Measurements from ENCODE around the gene CYP26A1.

GRCh38 chr10:93096901-93097300 is 23.2 kb downstream of the CYP26A1 start:
- TF ChIP-seq RAD21 (IDR thresholded peaks at IDR 0.05; ENCODE audit: low read depth) (no peak), POLR2A (IDR thresholded peaks at IDR 0.05; ENCODE audit: borderline replicate concordance, extremely low read depth, insufficient read depth, insufficient read length) (no peak), CTCF (IDR thresholded peaks at IDR 0.05 in 2 of 3, conservative IDR thresholded peaks at IDR 0.05 in 1 of 3; ENCODE audit: borderline replicate concordance in 1 of 3, insufficient read depth in 1 of 3, low read depth in 2 of 3, low read length in 2 of 3) (no peak), EZH2 (IDR thresholded peaks at IDR 0.05) (no peak)
- TF ChIP-seq, protein P1, sequence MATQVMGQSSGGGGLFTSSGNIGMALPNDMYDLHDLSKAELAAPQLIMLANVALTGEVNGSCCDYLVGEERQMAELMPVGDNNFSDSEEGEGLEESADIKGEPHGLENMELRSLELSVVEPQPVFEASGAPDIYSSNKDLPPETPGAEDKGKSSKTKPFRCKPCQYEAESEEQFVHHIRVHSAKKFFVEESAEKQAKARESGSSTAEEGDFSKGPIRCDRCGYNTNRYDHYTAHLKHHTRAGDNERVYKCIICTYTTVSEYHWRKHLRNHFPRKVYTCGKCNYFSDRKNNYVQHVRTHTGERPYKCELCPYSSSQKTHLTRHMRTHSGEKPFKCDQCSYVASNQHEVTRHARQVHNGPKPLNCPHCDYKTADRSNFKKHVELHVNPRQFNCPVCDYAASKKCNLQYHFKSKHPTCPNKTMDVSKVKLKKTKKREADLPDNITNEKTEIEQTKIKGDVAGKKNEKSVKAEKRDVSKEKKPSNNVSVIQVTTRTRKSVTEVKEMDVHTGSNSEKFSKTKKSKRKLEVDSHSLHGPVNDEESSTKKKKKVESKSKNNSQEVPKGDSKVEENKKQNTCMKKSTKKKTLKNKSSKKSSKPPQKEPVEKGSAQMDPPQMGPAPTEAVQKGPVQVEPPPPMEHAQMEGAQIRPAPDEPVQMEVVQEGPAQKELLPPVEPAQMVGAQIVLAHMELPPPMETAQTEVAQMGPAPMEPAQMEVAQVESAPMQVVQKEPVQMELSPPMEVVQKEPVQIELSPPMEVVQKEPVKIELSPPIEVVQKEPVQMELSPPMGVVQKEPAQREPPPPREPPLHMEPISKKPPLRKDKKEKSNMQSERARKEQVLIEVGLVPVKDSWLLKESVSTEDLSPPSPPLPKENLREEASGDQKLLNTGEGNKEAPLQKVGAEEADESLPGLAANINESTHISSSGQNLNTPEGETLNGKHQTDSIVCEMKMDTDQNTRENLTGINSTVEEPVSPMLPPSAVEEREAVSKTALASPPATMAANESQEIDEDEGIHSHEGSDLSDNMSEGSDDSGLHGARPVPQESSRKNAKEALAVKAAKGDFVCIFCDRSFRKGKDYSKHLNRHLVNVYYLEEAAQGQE (IDR thresholded peaks at IDR 0.05; ENCODE audit: low read depth): no peak
